Esophagus squamous epithelium (tissue), 5 donors: ENCODE data around the gene PALD1. TPM values are rescaled to one million over a fixed set of nuclear protein-coding genes. Genes with fewer than 3 reads are reported as not detected.

Experiments
- DNase-seq: peaks from one replicate; lab custom pipeline; 2025; lab: John Stamatoyannopoulos, UW
- H3K27ac ChIP-seq, 4 donors: fragments of 200-600 bp; sonication (generic); one replicate each; pipeline ENCODE4 v1.5.1; 2016 to 2019; ENCODE audit warnings: mild to moderate bottlenecking in 1 of 4
- H3K27me3 ChIP-seq, 4 donors: fragments of 200-600 bp; sonication (generic); 1 replicate in 3 of 4; 2 replicates in 1 of 4; pipeline versions ENCODE4 v1.5.1 to v1.6.0; 2017 to 2021; ENCODE audit warnings: antibody characterized with exemption in 1 of 4
- H3K36me3 ChIP-seq, 3 donors: fragments of 200-600 bp; sonication (generic); one replicate each; pipeline ENCODE4 v1.5.1; 2016 to 2019
- H3K4me1 ChIP-seq, 3 donors: fragments of 200-600 bp; sonication (generic); one replicate each; pipeline ENCODE4 v1.5.1; 2017 to 2019
- H3K4me3 ChIP-seq, 4 donors: fragments of 200-600 bp; sonication (generic); 1 replicate in 3 of 4; 2 replicates in 1 of 4; pipeline ENCODE4 v1.5.1; 2016 to 2019; ENCODE audit warnings: mild to moderate bottlenecking in 2 of 4, moderate library complexity in 1 of 4
- H3K9me3 ChIP-seq, 3 donors: fragments of 200-600 bp; sonication (generic); one replicate each; pipeline ENCODE4 v1.5.1; 2016 to 2019
- CTCF ChIP-seq, 6 experiments: fragments of 450-650 bp in 4 of 6; fragments of 200-600 bp in 2 of 6; sonication (generic) in 2 of 6; IDR thresholded peaks; one replicate each; pipeline ENCODE4 v1.5.1; 2016 to 2019; ENCODE audit warnings: antibody characterized with exemption in 6 of 6, mild to moderate bottlenecking in 4 of 6, moderate library complexity in 4 of 6
- POLR2A ChIP-seq, 4 donors: fragments of 450-650 bp; IDR thresholded peaks; one replicate each; pipeline ENCODE4 v1.6.1; 2017; ENCODE audit warnings: antibody characterized with exemption in 4 of 4, mild to moderate bottlenecking in 4 of 4, moderate library complexity in 3 of 4
- WGBS, 2 donors: methylation state at CpG; one replicate each; pipeline ENCODE4 v1.1.5; 2018; 5-methylcytosine and 5-hydroxymethylcytosine counted together
- intact Hi-C: fragments of 100-400 bp; cut with DNase I; formaldehyde crosslinking; loops from one replicate; pipeline ENCODE4 v1.15.0; 2022
- total RNA-seq, 4 donors: library from RNA; depleted of rRNA; stranded (reverse); fragments of >200 nt; gene quantifications; one replicate each; pipeline ENCODE4 v1.1.0, GENCODE V29; 2016
- donor health status: DM: yes; HTN: yes; CAD: no.

PALD1 gene
- total RNA-seq, 4 donors from 2014 or later: 2.6 to 11.3 (median 4.5) TPM

GRCh38 chr10:70433581-70434280, 44.8 kb upstream of the PALD1 start:
- Histone ChIP-seq H3K4me3 (no peak overlapping the region), H3K4me1 (peaks cover 13 to 38% (median 23%) of the 10 kb centered on the region in 3 donors), H3K27me3 (peaks cover 0 to 6% (median 0%) of the 10 kb centered on the region in 4 donors), H3K9me3 (no peaks in the 10 kb centered on the region), H3K27ac (peak overlapping the region in 1 of 4 donors; percentile 29), H3K36me3 (peaks cover 0 to 18% (median 0%) of the 10 kb centered on the region in 3 donors)
- DNase-seq: no peak
- intact Hi-C loops: no loop called here
- TF ChIP-seq CTCF (IDR thresholded peaks at IDR 0.05): no peak
- TF ChIP-seq POLR2A (IDR thresholded peaks at IDR 0.05): no peak
- 82 to 86% methylated on average over 8 to 9 of the region's 9 CpGs for WGBS, 2 donors

- peaks cover 0 to under 1% (median 0%) of the 10 kb centered on the region in 3 donors for H3K36me3 ChIP-seq
- 86 to 96% methylated on average over 8 to 10 of the region's 19 CpGs for WGBS, 2 donors
- no peak for DNase-seq
Observed at GRCh38 chr10:70435241-70436085, 43.1 kb upstream of the PALD1 start.

GRCh38 chr10:70437721-70438120, 40.8 kb upstream of the PALD1 start:
- H3K27ac ChIP-seq: no peak overlapping the region
- intact Hi-C loops: no loop called here
- TF ChIP-seq CTCF (IDR thresholded peaks at IDR 0.05) (no peak), POLR2A (IDR thresholded peaks at IDR 0.05) (no peak)
- peaks cover 15 to 34% (median 17%) of the 10 kb centered on the region in 3 donors for H3K4me1 ChIP-seq
- H3K9me3 ChIP-seq: no peaks in the 10 kb centered on the region
- no peaks in the 10 kb centered on the region for H3K36me3 ChIP-seq
- 64 to 70% methylated on average over 2 to 4 of the region's 5 CpGs for WGBS, 2 donors
- peaks cover 10 to 46% (median 20%) of the 10 kb centered on the region in 4 donors for H3K27me3 ChIP-seq
- H3K4me3 ChIP-seq: no peak overlapping the region
- DNase-seq: no peak

More at GRCh38 chr10:70435241-70436085, 43.1 kb upstream of the PALD1 start:
- TF ChIP-seq POLR2A (IDR thresholded peaks at IDR 0.05) (no peak), CTCF (IDR thresholded peaks at IDR 0.05) (no peak)
- Histone ChIP-seq H3K4me3 (no peak overlapping the region), H3K27me3 (peaks cover 5 to 23% (median 7%) of the 10 kb centered on the region in 4 donors), H3K27ac (no peak overlapping the region), H3K9me3 (no peaks in the 10 kb centered on the region), H3K4me1 (peaks cover 10 to 34% (median 23%) of the 10 kb centered on the region in 3 donors)
- intact Hi-C loops: no loop called here

- intact Hi-C loops: no loop called here
- Histone ChIP-seq H3K4me3 (peak overlapping the region in 3 of 4 donors; percentile 4 to 60 (median 34)), H3K36me3 (no peaks in the 10 kb centered on the region), H3K27ac (no peak overlapping the region), H3K27me3 (peaks cover 10 to 55% (median 20%) of the 10 kb centered on the region in 4 donors), H3K4me1 (peaks cover 15 to 30% (median 16%) of the 10 kb centered on the region in 3 donors), H3K9me3 (no peaks in the 10 kb centered on the region)
- WGBS, 2 donors: 12 to 40% methylated on average over 1 to 35 of the region's 69 CpGs
- no peak for TF ChIP-seq CTCF (IDR thresholded peaks at IDR 0.05)
- no peak for TF ChIP-seq POLR2A (IDR thresholded peaks at IDR 0.05)
- no peak for DNase-seq
Observed at GRCh38 chr10:70440296-70441160, 38.0 kb upstream of the PALD1 start.
